ENCODE data around the gene YWHAB.

DNA sequence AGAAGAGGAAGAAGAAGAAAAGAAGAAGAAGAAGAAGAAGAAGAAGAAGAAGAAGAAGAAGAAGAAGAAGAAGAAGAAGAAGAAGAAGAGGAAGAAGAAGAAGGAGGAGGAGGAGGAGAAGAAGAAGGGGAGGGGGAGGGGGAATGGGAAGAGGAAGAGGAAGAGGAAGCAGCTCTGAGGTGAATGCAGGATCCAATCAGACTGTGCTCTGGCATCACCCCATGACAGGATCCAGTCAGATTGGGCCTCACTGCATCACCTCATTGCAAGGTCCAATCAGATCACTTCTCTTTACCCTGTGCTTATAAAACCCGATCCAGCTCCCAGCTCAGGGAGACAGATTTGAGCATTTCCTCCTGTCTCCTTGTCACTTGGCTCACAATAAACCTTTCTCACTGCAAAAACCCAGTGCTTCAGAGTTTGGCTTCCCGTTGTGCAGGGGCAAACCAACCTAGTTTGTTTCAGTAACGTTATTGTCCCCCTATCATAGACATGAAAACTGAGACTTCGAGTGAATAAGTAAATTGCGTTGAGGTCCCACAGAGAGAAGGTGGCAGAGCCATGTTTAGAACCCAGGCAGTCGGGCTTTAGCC lies 28.6 kb upstream of the YWHAB start:
- TF ChIP-seq, protein P1, sequence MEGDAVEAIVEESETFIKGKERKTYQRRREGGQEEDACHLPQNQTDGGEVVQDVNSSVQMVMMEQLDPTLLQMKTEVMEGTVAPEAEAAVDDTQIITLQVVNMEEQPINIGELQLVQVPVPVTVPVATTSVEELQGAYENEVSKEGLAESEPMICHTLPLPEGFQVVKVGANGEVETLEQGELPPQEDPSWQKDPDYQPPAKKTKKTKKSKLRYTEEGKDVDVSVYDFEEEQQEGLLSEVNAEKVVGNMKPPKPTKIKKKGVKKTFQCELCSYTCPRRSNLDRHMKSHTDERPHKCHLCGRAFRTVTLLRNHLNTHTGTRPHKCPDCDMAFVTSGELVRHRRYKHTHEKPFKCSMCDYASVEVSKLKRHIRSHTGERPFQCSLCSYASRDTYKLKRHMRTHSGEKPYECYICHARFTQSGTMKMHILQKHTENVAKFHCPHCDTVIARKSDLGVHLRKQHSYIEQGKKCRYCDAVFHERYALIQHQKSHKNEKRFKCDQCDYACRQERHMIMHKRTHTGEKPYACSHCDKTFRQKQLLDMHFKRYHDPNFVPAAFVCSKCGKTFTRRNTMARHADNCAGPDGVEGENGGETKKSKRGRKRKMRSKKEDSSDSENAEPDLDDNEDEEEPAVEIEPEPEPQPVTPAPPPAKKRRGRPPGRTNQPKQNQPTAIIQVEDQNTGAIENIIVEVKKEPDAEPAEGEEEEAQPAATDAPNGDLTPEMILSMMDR (IDR thresholded peaks at IDR 0.05; ENCODE audit: low read length) = no peak
- TF ChIP-seq EZH2phosphoT487 (IDR thresholded peaks at IDR 0.05; ENCODE audit: low read length) = no peak
- no peak for TF ChIP-seq EZH2 (optimal IDR thresholded peaks at IDR 0.05; ENCODE audit: low read depth, low read length)

Measured in MM.1S (cell line).